GM23338 (cell line): ENCODE results near the gene SESN1. TPM values are rescaled to one million over a fixed set of nuclear protein-coding genes. Genes with fewer than 3 reads are reported as not detected.

Experiments
- ATAC-seq: fragments of 200-7000 bp; cut with Tn5 transposase; 3 replicates; pipeline ENCODE4 v1.9.1; 2020
- DNase-seq: peaks from one replicate; pipeline ENCODE4 v3.0.0-alpha.2; 2015; ENCODE audit warnings: low spot score
- H2AFZ ChIP-seq: fragments of 200-600 bp; sonication (generic); 2 replicates; pipeline ENCODE4 v1.8.0; 2016; ENCODE audit warnings: antibody characterized with exemption, mild to moderate bottlenecking, moderate library complexity
- H3F3A ChIP-seq: fragments of 200-600 bp; sonication (generic); replicated peaks from 2 replicates; pipeline ENCODE4 v1.8.0; 2017; ENCODE audit warnings: antibody characterized with exemption, mixed run types, low read depth
- H3K27ac ChIP-seq: fragments of 200-600 bp; sonication (generic); 2 replicates; pipeline ENCODE4 v1.6.1; 2016; ENCODE audit warnings: low read depth
- H3K27me3 ChIP-seq: fragments of 200-600 bp; sonication (generic); 2 replicates; pipeline ENCODE4 v1.8.0; 2016; ENCODE audit warnings: mild to moderate bottlenecking, mixed run types, moderate library complexity; ENCODE audit not compliant: insufficient read depth
- H3K36me3 ChIP-seq: fragments of 200-600 bp; sonication (generic); 2 replicates; pipeline ENCODE4 v1.8.0; 2016; ENCODE audit warnings: mild to moderate bottlenecking; ENCODE audit not compliant: insufficient read depth
- H3K4me1 ChIP-seq: fragments of 200-600 bp; sonication (generic); 2 replicates; pipeline ENCODE4 v1.8.0; 2016; ENCODE audit warnings: mild to moderate bottlenecking, moderate library complexity; ENCODE audit not compliant: insufficient read depth
- H3K4me2 ChIP-seq: fragments of 200-600 bp; sonication (generic); 2 replicates; pipeline ENCODE4 v1.7.1; 2017; ENCODE audit warnings: mixed run types
- H3K4me3 ChIP-seq: fragments of 200-600 bp; sonication (generic); 2 replicates; pipeline ENCODE4 v1.6.1; 2016; ENCODE audit warnings: mixed run types
- H3K79me2 ChIP-seq: fragments of 200-600 bp; sonication (generic); replicated peaks from 2 replicates; pipeline ENCODE4 v1.8.0; 2017; ENCODE audit warnings: mild to moderate bottlenecking; ENCODE audit not compliant: insufficient read depth
- H3K9me2 ChIP-seq: fragments of 200-600 bp; sonication (generic); 2 replicates; pipeline ENCODE4 v1.8.0; 2017; ENCODE audit not compliant: insufficient read depth
- H4K20me1 ChIP-seq: fragments of 200-600 bp; sonication (generic); replicated peaks from 2 replicates; pipeline ENCODE4 v1.8.0; 2017; ENCODE audit warnings: mild to moderate bottlenecking; ENCODE audit not compliant: insufficient read depth
- H3K27ac Mint-ChIP-seq: 2 replicates; pipeline ENCODE4 v1.8.0; 2020; ENCODE audit warnings: inconsistent platforms, mild to moderate bottlenecking, moderate library complexity, mixed read lengths
- H3K27me3 Mint-ChIP-seq: 3 replicates; pipeline ENCODE4 v1.8.0; 2022; ENCODE audit warnings: low read depth, mild to moderate bottlenecking, moderate library complexity, mixed read lengths, inconsistent platforms; ENCODE audit not compliant: insufficient read depth, poor library complexity
- H3K36me3 Mint-ChIP-seq: 3 replicates; pipeline ENCODE4 v1.8.0; 2021; ENCODE audit warnings: low read depth, mild to moderate bottlenecking, inconsistent platforms, moderate library complexity, mixed read lengths
- H3K4me1 Mint-ChIP-seq: 3 replicates; pipeline ENCODE4 v1.8.0; 2020; ENCODE audit warnings: mild to moderate bottlenecking, inconsistent platforms, mixed read lengths
- H3K4me3 Mint-ChIP-seq: 3 replicates; pipeline ENCODE4 v1.8.0; 2021; ENCODE audit warnings: moderate library complexity, mild to moderate bottlenecking, inconsistent platforms, mixed read lengths
- H3K9me3 Mint-ChIP-seq: 3 replicates; pipeline ENCODE4 v1.8.0; 2020; ENCODE audit warnings: moderate library complexity, mild to moderate bottlenecking, inconsistent platforms, mixed read lengths
- CREB1 ChIP-seq: fragments of 250-450 bp; sonication (Bioruptor Pico); IDR thresholded peaks from 2 replicates; pipeline ENCODE4 v1.5.0; 2020; ENCODE audit warnings: low read depth, mild to moderate bottlenecking, moderate library complexity
- CTCF ChIP-seq, 2 experiments: fragments of 200-600 bp in 1 of 2; sonication (generic) in 1 of 2; conservative IDR thresholded peaks; 2 replicates each; pipeline versions ENCODE4 v1.5.1 to v1.6.1; 2016 to 2017; ENCODE audit warnings: antibody characterized with exemption in 2 of 2, low read depth in 2 of 2, mild to moderate bottlenecking in 2 of 2, moderate library complexity in 1 of 2
- ETS1 ChIP-seq: IDR thresholded peaks from 2 replicates; pipeline ENCODE4 v1.6.1; 2016; ENCODE audit warnings: antibody characterized with exemption
- EZH2 ChIP-seq: fragments of 200-600 bp; sonication (generic); IDR thresholded peaks from one replicate; pipeline ENCODE4 v1.8.0; 2017; ENCODE audit warnings: antibody characterized with exemption, mild to moderate bottlenecking, low read depth; ENCODE audit not compliant: unreplicated experiment
- EZH2phosphoT487 ChIP-seq: fragments of 200-600 bp; sonication (generic); IDR thresholded peaks from one replicate; pipeline ENCODE4 v1.8.1; 2018; ENCODE audit warnings: antibody characterized with exemption; ENCODE audit not compliant: unreplicated experiment
- NANOG ChIP-seq: IDR thresholded peaks from 2 replicates; pipeline ENCODE4 v1.6.1; 2016; ENCODE audit warnings: antibody characterized with exemption, borderline replicate concordance
- POLR2AphosphoS5 ChIP-seq: IDR thresholded peaks from 2 replicates; pipeline ENCODE4 v1.6.1; 2016; ENCODE audit warnings: antibody characterized with exemption, low read depth
- REST ChIP-seq: IDR thresholded peaks from one replicate; pipeline ENCODE4 v1.6.1; 2018; ENCODE audit warnings: antibody characterized with exemption; ENCODE audit not compliant: unreplicated experiment
- STAT1 ChIP-seq: IDR thresholded peaks from one replicate; pipeline ENCODE4 v1.6.1; 2016; ENCODE audit warnings: antibody characterized with exemption; ENCODE audit not compliant: unreplicated experiment
- ZNF114 ChIP-seq: fragments of 250-450 bp; sonication (Bioruptor Pico); IDR thresholded peaks from 2 replicates; pipeline ENCODE4 v1.5.0; 2020; ENCODE audit warnings: mild to moderate bottlenecking, moderate library complexity
- ZNF331 ChIP-seq: fragments of 250-450 bp; sonication (Bioruptor Pico); IDR thresholded peaks from 2 replicates; pipeline ENCODE4 v1.5.0; 2020; ENCODE audit warnings: low read depth, mild to moderate bottlenecking, moderate library complexity
- polyA plus RNA-seq: library from polyadenylated mRNA; unstranded; fragments of >200 nt; fragmentation: Nextera tagmentation; extraction: Ambion mirVana; gene quantifications from 2 replicates; pipeline ENCODE4 v1.2.1, GENCODE V29; 2016
- total RNA-seq: library from RNA; depleted of rRNA; stranded (reverse); fragments of >200 nt; shearing (Covaris generic); gene quantifications from 2 replicates; pipeline ENCODE4 v1.2.3, GENCODE V29; 2014

Gene SESN1
- total and polyA plus RNA-seq, 2 experiments from 2014 or later = 26.2 to 36.4 TPM

- no peak overlapping the region for H3K27ac ChIP-seq
- H2AFZ ChIP-seq = no peak overlapping the region
- no peaks in the 10 kb centered on the region for H3K36me3 ChIP-seq
- TF ChIP-seq EZH2phosphoT487 (no peak), NANOG (no peak), CREB1 (CRISPR knock-in tag) (no peak), STAT1 (no peak), ZNF114 (CRISPR knock-in tag) (no peak), CTCF (conservative IDR thresholded peaks at IDR 0.05; ENCODE audit: low read depth in 2 of 2) (no peak), REST (no peak), EZH2 (no peak)
- Mint-ChIP-seq H3K27ac (no peak overlapping the region), H3K9me3 (peaks cover 9% of the 10 kb centered on the region), H3K4me1 (peaks cover 15% of the 10 kb centered on the region), H3K27me3 (no peaks in the 10 kb centered on the region), H3K4me3 (no peak overlapping the region), H3K36me3 (peaks cover 15% of the 10 kb centered on the region; the same call in 2 of the 3 replicates)
- H3F3A ChIP-seq = no peaks in the 10 kb centered on the region
- ATAC-seq = no peak
- H4K20me1 ChIP-seq = no peaks in the 10 kb centered on the region
- H3K4me2 ChIP-seq = no peak overlapping the region
- H3K9me2 ChIP-seq = no peaks in the 10 kb centered on the region
- H3K4me3 ChIP-seq = no peak overlapping the region
- H3K79me2 ChIP-seq = no peaks in the 10 kb centered on the region
- no peaks in the 10 kb centered on the region for H3K27me3 ChIP-seq
- peaks cover 10% of the 10 kb centered on the region; the same call in 1 of the 2 replicates for H3K4me1 ChIP-seq
- no peak for DNase-seq
Observed at GRCh38 chr6:109050447-109051102, 44.1 kb downstream of the SESN1 start.

- Histone ChIP-seq H3K4me3 (no peak overlapping the region), H3K36me3 (no peaks in the 10 kb centered on the region), H3K9me2 (no peaks in the 10 kb centered on the region), H3K4me1 (peaks cover 10% of the 10 kb centered on the region; the same call in 1 of the 2 replicates), H3K79me2 (no peaks in the 10 kb centered on the region), H3K27me3 (no peaks in the 10 kb centered on the region), H4K20me1 (no peaks in the 10 kb centered on the region), H3F3A (no peaks in the 10 kb centered on the region), H3K27ac (no peak overlapping the region), H3K4me2 (no peak overlapping the region), H2AFZ (no peak overlapping the region)
- Mint-ChIP-seq H3K27me3 (no peaks in the 10 kb centered on the region), H3K4me3 (no peak overlapping the region), H3K9me3 (peaks cover 15% of the 10 kb centered on the region), H3K4me1 (peaks cover 15% of the 10 kb centered on the region), H3K36me3 (peaks cover 21% of the 10 kb centered on the region; the same call in 2 of the 3 replicates), H3K27ac (no peak overlapping the region)
- DNase-seq = no peak
- ATAC-seq = no peak
- TF ChIP-seq ETS1 (no peak), ZNF331 (CRISPR knock-in tag) (no peak), POLR2AphosphoS5 (no peak), CTCF (conservative IDR thresholded peaks at IDR 0.05; ENCODE audit: low read depth in 2 of 2) (no peak), REST (no peak), NANOG (no peak)
Observed at GRCh38 chr6:109050012-109050411, 44.6 kb downstream of the SESN1 start.
